Thyroid gland (tissue), 4 donors: ENCODE results near the gene CTPS1. TPM values are rescaled to one million over a fixed set of nuclear protein-coding genes. Genes with fewer than 3 reads are reported as not detected.

Experiments
- DNase-seq, 2 donors: peaks; one replicate each; pipeline ENCODE4 v3.0.0-alpha.2; 2019
- H3K27ac ChIP-seq, 3 donors: fragments of 200-600 bp; sonication (generic); 1 replicate in 2 of 3; 2 replicates in 1 of 3; pipeline ENCODE4 v1.5.1; 2016 to 2019; ENCODE audit warnings: mild to moderate bottlenecking in 1 of 3, moderate library complexity in 1 of 3
- H3K27me3 ChIP-seq: fragments of 200-600 bp; sonication (generic); one replicate; pipeline ENCODE4 v1.5.1; 2019
- H3K36me3 ChIP-seq, 2 donors: fragments of 200-600 bp; sonication (generic); one replicate each; pipeline ENCODE4 v1.5.1; 2016 to 2019
- H3K4me1 ChIP-seq, 2 donors: fragments of 200-600 bp; sonication (generic); one replicate each; pipeline ENCODE4 v1.5.1; 2017 to 2019
- H3K4me3 ChIP-seq, 3 donors: fragments of 200-600 bp; sonication (generic); replicated peaks in 1 of 3; 1 replicate in 2 of 3; 2 replicates in 1 of 3; pipeline ENCODE4 v1.5.1; 2016; ENCODE audit warnings: mild to moderate bottlenecking in 1 of 3
- H3K9me3 ChIP-seq: fragments of 200-600 bp; sonication (generic); one replicate; pipeline ENCODE4 v1.5.1; 2017
- POLR2A ChIP-seq, 2 donors: fragments of 450-650 bp; IDR thresholded peaks; one replicate each; pipeline ENCODE4 v1.6.1; 2017; ENCODE audit warnings: antibody characterized with exemption in 2 of 2, mild to moderate bottlenecking in 2 of 2, moderate library complexity in 1 of 2
- WGBS, 2 donors: methylation state at CpG; one replicate each; pipeline ENCODE4 v1.1.5; 2017; 5-methylcytosine and 5-hydroxymethylcytosine counted together
- intact Hi-C: fragments of 100-400 bp; cut with DNase I; formaldehyde crosslinking; loops from one replicate; pipeline ENCODE4 v1.15.1; 2023
- total RNA-seq, 4 donors: library from RNA; depleted of rRNA; stranded (reverse); fragments of >200 nt; gene quantifications; one replicate each; pipeline ENCODE4 v1.2.3, GENCODE V29; 2016
- TF ChIP-seq, protein P1 (sequence below), 6 experiments: fragments of 200-600 bp in 3 of 6; fragments of 450-650 bp in 3 of 6; sonication (generic) in 3 of 6; IDR thresholded peaks; one replicate each; pipeline ENCODE4 v1.5.1; 2016 to 2019; ENCODE audit warnings: antibody characterized with exemption in 6 of 6, mild to moderate bottlenecking in 2 of 6, inconsistent platforms in 1 of 6, moderate library complexity in 1 of 6

The CTPS1 gene
- total RNA-seq, 4 donors from 2014 or later: 10.1 to 20.3 (median 11.8) TPM

- Histone ChIP-seq H3K9me3 (no peaks in the 10 kb centered on the region), H3K27ac (peak overlapping the region in 2 of 3 donors; percentile 2 to 36), H3K27me3 (no peaks in the 10 kb centered on the region), H3K4me1 (peaks cover 0 to 3% of the 10 kb centered on the region in 2 donors), H3K36me3 (no peaks in the 10 kb centered on the region), H3K4me3 (no peak overlapping the region)
- DNase-seq: no peak
- WGBS, 2 donors: 82 to 86% methylated on average over 2 of the region's 2 CpGs
- intact Hi-C loops: no loop called here
- TF ChIP-seq POLR2A (IDR thresholded peaks at IDR 0.05): no peak
- TF ChIP-seq, protein P1, sequence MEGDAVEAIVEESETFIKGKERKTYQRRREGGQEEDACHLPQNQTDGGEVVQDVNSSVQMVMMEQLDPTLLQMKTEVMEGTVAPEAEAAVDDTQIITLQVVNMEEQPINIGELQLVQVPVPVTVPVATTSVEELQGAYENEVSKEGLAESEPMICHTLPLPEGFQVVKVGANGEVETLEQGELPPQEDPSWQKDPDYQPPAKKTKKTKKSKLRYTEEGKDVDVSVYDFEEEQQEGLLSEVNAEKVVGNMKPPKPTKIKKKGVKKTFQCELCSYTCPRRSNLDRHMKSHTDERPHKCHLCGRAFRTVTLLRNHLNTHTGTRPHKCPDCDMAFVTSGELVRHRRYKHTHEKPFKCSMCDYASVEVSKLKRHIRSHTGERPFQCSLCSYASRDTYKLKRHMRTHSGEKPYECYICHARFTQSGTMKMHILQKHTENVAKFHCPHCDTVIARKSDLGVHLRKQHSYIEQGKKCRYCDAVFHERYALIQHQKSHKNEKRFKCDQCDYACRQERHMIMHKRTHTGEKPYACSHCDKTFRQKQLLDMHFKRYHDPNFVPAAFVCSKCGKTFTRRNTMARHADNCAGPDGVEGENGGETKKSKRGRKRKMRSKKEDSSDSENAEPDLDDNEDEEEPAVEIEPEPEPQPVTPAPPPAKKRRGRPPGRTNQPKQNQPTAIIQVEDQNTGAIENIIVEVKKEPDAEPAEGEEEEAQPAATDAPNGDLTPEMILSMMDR (IDR thresholded peaks at IDR 0.05): no peak
These were observed 34.0 kb upstream of the CTPS1 start for GRCh38 chr1:40945491-40945973.

- no peaks in the 10 kb centered on the region for H3K27me3 ChIP-seq
- no peak overlapping the region for H3K27ac ChIP-seq
- no peaks in the 10 kb centered on the region for H3K9me3 ChIP-seq
- H3K4me1 ChIP-seq: peaks cover 0 to 3% of the 10 kb centered on the region in 2 donors
- TF ChIP-seq, protein P1 (IDR thresholded peaks at IDR 0.05): peak; percentile 32 to 77 (median 52)
- TF ChIP-seq POLR2A (IDR thresholded peaks at IDR 0.05): no peak
- H3K4me3 ChIP-seq: no peak overlapping the region
- DNase-seq: peak; percentile 57 to 65
- intact Hi-C loops: no loop called here
- no peaks in the 10 kb centered on the region for H3K36me3 ChIP-seq
- 62 to 65% methylated on average over 9 of the region's 9 CpGs for WGBS, 2 donors
These were observed 30.6 kb upstream of the CTPS1 start for GRCh38 chr1:40948741-40949443.

DNA sequence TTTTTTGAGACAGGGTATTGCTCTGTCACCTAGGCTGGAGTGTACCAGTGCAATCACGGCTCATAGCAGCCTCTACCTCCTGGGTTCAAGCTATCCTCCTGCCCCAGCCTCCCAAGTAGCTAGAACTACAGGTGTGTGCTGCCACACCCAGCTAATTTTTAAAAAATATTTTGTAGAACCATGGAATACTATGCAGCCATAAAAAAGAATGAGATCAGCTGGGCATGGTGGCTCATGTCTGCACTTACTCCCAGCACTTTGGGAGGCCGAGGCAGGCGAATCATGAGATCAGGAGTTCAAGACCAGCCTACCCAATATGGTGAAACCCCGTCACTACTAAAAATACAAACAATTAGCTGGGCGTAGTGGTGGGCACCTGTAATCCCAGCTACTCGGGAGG is 29.9 kb upstream of the CTPS1 start:
- Histone ChIP-seq H3K27ac (no peak overlapping the region), H3K9me3 (no peaks in the 10 kb centered on the region), H3K36me3 (no peaks in the 10 kb centered on the region), H3K4me3 (no peak overlapping the region), H3K4me1 (peaks cover 0 to 3% of the 10 kb centered on the region in 2 donors), H3K27me3 (no peaks in the 10 kb centered on the region)
- intact Hi-C loops: no loop called here
- DNase-seq: no peak
- no peak for TF ChIP-seq POLR2A (IDR thresholded peaks at IDR 0.05)
- TF ChIP-seq, protein P1 (IDR thresholded peaks at IDR 0.05): no peak
- 92 to 95% methylated on average over 5 to 6 of the region's 6 CpGs for WGBS, 2 donors

GRCh38 chr1:40951943-40952743 is 27.4 kb upstream of the CTPS1 start:
- peak; percentile 79 to 84 for DNase-seq
- no peaks in the 10 kb centered on the region for H3K27me3 ChIP-seq
- no peaks in the 10 kb centered on the region for H3K4me1 ChIP-seq
- intact Hi-C loops: loop anchor here (2.0 kb wide), 1 partner anchor 103 kb away; no protein-coding TSS in a partner anchor
- 24 to 32% methylated on average over 14 to 17 of the region's 17 CpGs for WGBS, 2 donors
- no peaks in the 10 kb centered on the region for H3K36me3 ChIP-seq
- no peak overlapping the region for H3K4me3 ChIP-seq
- no peaks in the 10 kb centered on the region for H3K9me3 ChIP-seq
- TF ChIP-seq, protein P1 (IDR thresholded peaks at IDR 0.05): peak; percentile 78 to 97 (median 92)
- no peak for TF ChIP-seq POLR2A (IDR thresholded peaks at IDR 0.05)
- H3K27ac ChIP-seq: no peak overlapping the region
